Measurements from ENCODE around the gene PABPC5. TPM values are rescaled to one million over a fixed set of nuclear protein-coding genes. Genes with fewer than 3 reads are reported as not detected.

Gene PABPC5
- total and polyA plus RNA-seq, 2 donors from 2014 or later = 0.26 to 1.9 TPM

DNA sequence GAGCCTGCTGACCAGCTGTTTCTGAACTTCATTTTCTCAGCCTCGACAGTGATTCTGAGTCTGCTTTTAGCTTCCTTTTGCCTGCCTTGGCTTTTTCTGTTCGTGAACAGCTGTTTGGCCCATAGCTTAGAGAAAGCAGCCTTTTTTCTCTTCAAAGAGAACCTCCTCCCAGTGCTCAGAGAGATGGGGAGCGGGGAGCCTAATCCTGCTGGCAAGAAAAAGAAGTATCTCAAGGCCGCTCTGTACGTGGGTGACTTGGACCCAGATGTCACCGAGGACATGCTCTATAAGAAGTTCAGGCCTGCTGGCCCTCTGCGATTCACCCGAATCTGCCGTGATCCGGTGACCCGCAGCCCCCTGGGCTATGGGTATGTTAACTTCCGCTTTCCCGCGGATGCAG, 756 bp downstream of the PABPC5 start:
- H3K27ac ChIP-seq (ENCODE audit: low read depth in 2 of 2, low read length in 2 of 2) = peak overlapping the region in 1 of 2 donors; percentile 17
- H3K9me3 ChIP-seq (ENCODE audit: control insufficient read depth in 2 of 3, insufficient read depth in 1 of 3, low read length in 3 of 3) = no peaks in the 10 kb centered on the region
- H3K36me3 ChIP-seq (ENCODE audit: control insufficient read depth in 2 of 3, insufficient read depth in 3 of 3, low read length in 3 of 3) = no peaks in the 10 kb centered on the region
- DNase-seq (peak in 3 of 5 donors; percentile 3 to 22 (median 18)), FAIRE-seq (no peak)
- H3K4me1 ChIP-seq (ENCODE audit: control insufficient read depth in 2 of 3, insufficient read depth in 2 of 3, low read depth in 1 of 3, low read length in 3 of 3) = no peaks in the 10 kb centered on the region
- intact Hi-C loops (cut with DNase I) = no loop called here
- peak overlapping the region; percentile 18 to 71 (median 63) for H3K4me3 ChIP-seq (ENCODE audit: low read length in 3 of 3)
- TF ChIP-seq, protein P1, sequence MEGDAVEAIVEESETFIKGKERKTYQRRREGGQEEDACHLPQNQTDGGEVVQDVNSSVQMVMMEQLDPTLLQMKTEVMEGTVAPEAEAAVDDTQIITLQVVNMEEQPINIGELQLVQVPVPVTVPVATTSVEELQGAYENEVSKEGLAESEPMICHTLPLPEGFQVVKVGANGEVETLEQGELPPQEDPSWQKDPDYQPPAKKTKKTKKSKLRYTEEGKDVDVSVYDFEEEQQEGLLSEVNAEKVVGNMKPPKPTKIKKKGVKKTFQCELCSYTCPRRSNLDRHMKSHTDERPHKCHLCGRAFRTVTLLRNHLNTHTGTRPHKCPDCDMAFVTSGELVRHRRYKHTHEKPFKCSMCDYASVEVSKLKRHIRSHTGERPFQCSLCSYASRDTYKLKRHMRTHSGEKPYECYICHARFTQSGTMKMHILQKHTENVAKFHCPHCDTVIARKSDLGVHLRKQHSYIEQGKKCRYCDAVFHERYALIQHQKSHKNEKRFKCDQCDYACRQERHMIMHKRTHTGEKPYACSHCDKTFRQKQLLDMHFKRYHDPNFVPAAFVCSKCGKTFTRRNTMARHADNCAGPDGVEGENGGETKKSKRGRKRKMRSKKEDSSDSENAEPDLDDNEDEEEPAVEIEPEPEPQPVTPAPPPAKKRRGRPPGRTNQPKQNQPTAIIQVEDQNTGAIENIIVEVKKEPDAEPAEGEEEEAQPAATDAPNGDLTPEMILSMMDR (IDR thresholded peaks at IDR 0.05; ENCODE audit: borderline replicate concordance, extremely low read depth, insufficient read depth) = no peak
- peaks cover 2% of the 10 kb centered on the region for H3K27me3 ChIP-seq (ENCODE audit: control insufficient read depth, insufficient read depth, low read length)
- peak overlapping the region in 2 of 3 donors; percentile 19 to 53 for H3K9ac ChIP-seq (ENCODE audit: low read length in 3 of 3)

All from kidney (tissue), 14 donors.